Measurements from ENCODE around the gene SBF2. TPM values are rescaled to one million over a fixed set of nuclear protein-coding genes. Genes with fewer than 3 reads are reported as not detected.
A peak's percentile ranks its signal among the peaks of the same experiment; 100 is the strongest.

The SBF2 gene
- total RNA-seq, 1 experiment from 2014 or later = 30.2 TPM

DNA sequence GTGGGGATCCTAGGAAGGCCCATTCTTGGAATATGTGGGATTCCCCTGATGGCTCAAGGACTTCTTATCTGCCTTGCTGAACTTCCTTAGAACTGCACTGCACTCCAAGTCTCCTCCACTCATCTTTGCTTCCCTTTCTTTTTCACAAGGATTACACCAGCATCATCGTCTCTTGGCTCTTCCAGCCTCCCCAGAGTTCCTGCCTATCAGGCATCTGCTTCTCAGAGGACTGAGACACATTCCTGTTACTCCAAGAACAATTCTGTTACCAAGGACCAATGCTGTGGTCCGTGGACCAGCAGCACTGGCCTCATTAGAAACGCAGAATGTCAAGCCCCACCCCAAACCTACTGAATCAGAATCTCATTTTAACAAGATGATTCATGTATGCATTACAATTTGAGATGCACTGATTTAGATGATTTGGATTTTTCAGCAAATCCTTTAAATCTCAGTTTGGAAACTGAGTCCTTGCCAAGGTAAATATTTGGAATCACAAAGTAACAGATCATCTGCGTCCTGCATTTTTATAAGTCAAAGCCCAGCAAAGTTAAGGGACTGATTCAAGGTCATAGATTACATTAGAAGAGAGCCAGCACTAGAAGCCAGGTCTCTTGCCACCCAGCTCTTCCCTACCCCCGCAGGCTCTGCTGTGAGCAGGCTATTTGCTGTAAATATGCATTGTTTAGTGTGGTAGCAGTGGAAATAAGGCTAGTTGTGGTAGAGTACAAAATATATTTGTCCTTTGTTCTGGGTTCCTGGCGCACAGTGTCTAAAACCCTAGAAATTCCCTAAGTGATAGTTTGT, 519.2 kb downstream of the SBF2 start:
- WGBS (ENCODE audit: extremely low coverage, insufficient read length, low lambda C conversion rate) = no CpG with 5 or more reads among the region's 6 CpGs
- H3K9me3 Mint-ChIP-seq = no peaks in the 10 kb centered on the region
- Histone ChIP-seq H3K27me3 (ENCODE audit: insufficient read depth, low read length) (no peaks in the 10 kb centered on the region), H3K79me1 (ENCODE audit: insufficient read depth, low read depth, low read length, poor library complexity, severe bottlenecking) (no peaks in the 10 kb centered on the region), H3K23me2 (ENCODE audit: insufficient read length, low read depth, low read length, poor library complexity, severe bottlenecking) (no peaks in the 10 kb centered on the region), H2BK120ac (ENCODE audit: low read depth, low read length, poor library complexity, severe bottlenecking) (no peak overlapping the region), H2BK12ac (ENCODE audit: insufficient read length, low read depth, low read length) (no peak overlapping the region), H3K9ac (ENCODE audit: extremely low read depth, insufficient read length, low read length) (no peak overlapping the region), H3K14ac (ENCODE audit: insufficient read depth, low read length) (no peak overlapping the region), H4K91ac (ENCODE audit: insufficient read length, low read depth, low read length) (no peak overlapping the region), H2BK20ac (ENCODE audit: low read depth, low read length, poor library complexity, severe bottlenecking) (no peak overlapping the region), H3K18ac (ENCODE audit: insufficient read length, low read depth, low read length) (no peak overlapping the region), H4K8ac (replicated peaks; ENCODE audit: insufficient read length, low read depth, low read length) (no peak overlapping the region), H2BK5ac (ENCODE audit: insufficient read length, low read length) (no peak overlapping the region), H3T11ph (ENCODE audit: low read length) (no peak overlapping the region), H2AK5ac (ENCODE audit: insufficient read length, low read length) (no peak overlapping the region), H3K4me2 (ENCODE audit: insufficient read depth, insufficient read length, low read length) (no peak overlapping the region), H3K56ac (ENCODE audit: insufficient read length, low read depth, low read length) (no peak overlapping the region), H2AFZ (ENCODE audit: low read length) (no peak overlapping the region), H3K4me1 (ENCODE audit: insufficient read depth, low read length) (peaks cover 10% of the 10 kb centered on the region; the same call in 1 of the 2 replicates), H3K9me3 (ENCODE audit: control insufficient read depth, low read depth, low read length) (no peaks in the 10 kb centered on the region), H3K27ac (ENCODE audit: insufficient read length, low read depth, low read length) (no peak overlapping the region), H3K23ac (ENCODE audit: insufficient read length, low read depth, low read length) (no peak overlapping the region), H3K4ac (ENCODE audit: low read depth, low read length) (no peak overlapping the region), H4K20me1 (ENCODE audit: control insufficient read depth, insufficient read depth, insufficient read length) (no peaks in the 10 kb centered on the region), H2BK15ac (ENCODE audit: low read depth, low read length) (no peak overlapping the region), H3K79me2 (ENCODE audit: insufficient read depth, low read length) (no peaks in the 10 kb centered on the region), H4K5ac (ENCODE audit: insufficient read length, low read depth, low read length) (no peak overlapping the region)
- H3K4me3 Mint-ChIP-seq = no peak overlapping the region
- H3K4me1 Mint-ChIP-seq = peaks cover 40 to 41% of the 10 kb centered on the region in 2 experiments
- DNase-seq = no peak
- TF ChIP-seq, protein P1, sequence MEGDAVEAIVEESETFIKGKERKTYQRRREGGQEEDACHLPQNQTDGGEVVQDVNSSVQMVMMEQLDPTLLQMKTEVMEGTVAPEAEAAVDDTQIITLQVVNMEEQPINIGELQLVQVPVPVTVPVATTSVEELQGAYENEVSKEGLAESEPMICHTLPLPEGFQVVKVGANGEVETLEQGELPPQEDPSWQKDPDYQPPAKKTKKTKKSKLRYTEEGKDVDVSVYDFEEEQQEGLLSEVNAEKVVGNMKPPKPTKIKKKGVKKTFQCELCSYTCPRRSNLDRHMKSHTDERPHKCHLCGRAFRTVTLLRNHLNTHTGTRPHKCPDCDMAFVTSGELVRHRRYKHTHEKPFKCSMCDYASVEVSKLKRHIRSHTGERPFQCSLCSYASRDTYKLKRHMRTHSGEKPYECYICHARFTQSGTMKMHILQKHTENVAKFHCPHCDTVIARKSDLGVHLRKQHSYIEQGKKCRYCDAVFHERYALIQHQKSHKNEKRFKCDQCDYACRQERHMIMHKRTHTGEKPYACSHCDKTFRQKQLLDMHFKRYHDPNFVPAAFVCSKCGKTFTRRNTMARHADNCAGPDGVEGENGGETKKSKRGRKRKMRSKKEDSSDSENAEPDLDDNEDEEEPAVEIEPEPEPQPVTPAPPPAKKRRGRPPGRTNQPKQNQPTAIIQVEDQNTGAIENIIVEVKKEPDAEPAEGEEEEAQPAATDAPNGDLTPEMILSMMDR (conservative IDR thresholded peaks at IDR 0.05) = no peak
- H3K27me3 Mint-ChIP-seq (ENCODE audit: low read depth) = no peaks in the 10 kb centered on the region
- H3K36me3 Mint-ChIP-seq (ENCODE audit: insufficient read depth in 1 of 3, low read depth in 3 of 3) = peaks cover 4 to 14% (median 5%) of the 10 kb centered on the region in 3 experiments; a peak in 6 of 7 replicates
- peak overlapping the region in 2 of 3 experiments; percentile 1 to 17; a peak in 2 of 7 replicates for H3K27ac Mint-ChIP-seq

Data from H9 (cell line).